Activated naive CD4-positive, alpha-beta T cell treated with anti-CD3 and anti-CD28 coated beads for 36 hours (primary cell): ENCODE results near the gene SCNN1B. TPM values are rescaled to one million over a fixed set of nuclear protein-coding genes. Genes with fewer than 3 reads are reported as not detected.
"Not testable (repeated sequence)": the region's sequence is repeated elsewhere in the genome, so short reads cannot be mapped to it uniquely, and the experiment has no call there.

ENCODE experiments used
- CTCF ChIA-PET: fragments of 350-600 bp; sonication (Branson Sonifier 250); formaldehyde crosslinking; loops from one replicate; lab custom pipeline; 2021; ENCODE audit warnings: antibody characterized with exemption; lab: Charles Lee
- DNase-seq: peaks from one replicate; pipeline ENCODE4 v3.0.0-alpha.2; 2020
- H3K27ac Mint-ChIP-seq: one replicate; pipeline ENCODE4 v1.8.0; 2021; ENCODE audit warnings: mild to moderate bottlenecking, mixed read lengths
- H3K27me3 Mint-ChIP-seq: one replicate; pipeline ENCODE4 v1.8.0; 2021; ENCODE audit warnings: low read depth, mixed read lengths
- H3K36me3 Mint-ChIP-seq: one replicate; pipeline ENCODE4 v1.8.0; 2021; ENCODE audit warnings: low read depth, mixed read lengths
- H3K4me1 Mint-ChIP-seq: one replicate; pipeline ENCODE4 v1.8.0; 2021; ENCODE audit warnings: low read depth, mixed read lengths
- H3K4me3 Mint-ChIP-seq: one replicate; pipeline ENCODE4 v1.8.0; 2021; ENCODE audit warnings: mild to moderate bottlenecking, moderate library complexity, mixed read lengths
- H3K9me3 Mint-ChIP-seq: one replicate; pipeline ENCODE4 v1.8.0; 2021; ENCODE audit warnings: mixed read lengths
- intact Hi-C: fragments of 100-400 bp; cut with micrococcal nuclease; formaldehyde crosslinking; loops from one replicate; pipeline ENCODE4 v1.15.1; 2023
- total RNA-seq, 2 experiments: library from RNA; stranded (reverse); gene quantifications; one replicate each; pipeline ENCODE4 v1.2.3, GENCODE V29; 2021

Gene SCNN1B
- total RNA-seq, 2 experiments from 2014 or later = not detected

DNA sequence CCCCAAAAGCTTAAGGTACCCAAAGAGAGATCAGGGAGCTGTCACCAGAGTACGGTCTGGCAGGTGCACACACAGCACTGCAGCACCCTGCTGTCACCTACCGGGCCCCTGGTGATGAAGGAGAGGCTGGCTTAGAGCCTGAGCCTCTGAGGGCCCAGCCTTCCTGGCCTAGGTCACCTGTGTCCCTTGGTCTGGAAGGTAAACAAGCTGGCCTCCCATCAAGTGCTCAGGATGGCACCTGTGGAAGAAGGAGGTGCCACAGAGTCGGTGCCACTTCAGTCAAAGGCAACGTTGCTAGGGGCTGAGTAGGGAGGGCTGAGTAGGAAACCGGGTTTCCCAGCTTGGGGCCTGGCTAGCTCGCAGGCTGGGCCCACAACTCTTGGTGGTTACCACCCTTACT, 80.2 kb downstream of the SCNN1B start:
- no peak overlapping the region for H3K4me3 Mint-ChIP-seq
- H3K27me3 Mint-ChIP-seq = no peaks in the 10 kb centered on the region
- no peak overlapping the region for H3K27ac Mint-ChIP-seq
- no peak for DNase-seq
- H3K9me3 Mint-ChIP-seq = no peaks in the 10 kb centered on the region
- H3K36me3 Mint-ChIP-seq = no peaks in the 10 kb centered on the region
- H3K4me1 Mint-ChIP-seq = no peaks in the 10 kb centered on the region
- intact Hi-C loops = no loop called here
- CTCF ChIA-PET = interaction anchor here (0.6 to 0.7 kb wide), 3 partner anchors 52 to 300 kb away, joined by 3 to 7 read pairs (median 3); no protein-coding TSS in a partner anchor

DNA sequence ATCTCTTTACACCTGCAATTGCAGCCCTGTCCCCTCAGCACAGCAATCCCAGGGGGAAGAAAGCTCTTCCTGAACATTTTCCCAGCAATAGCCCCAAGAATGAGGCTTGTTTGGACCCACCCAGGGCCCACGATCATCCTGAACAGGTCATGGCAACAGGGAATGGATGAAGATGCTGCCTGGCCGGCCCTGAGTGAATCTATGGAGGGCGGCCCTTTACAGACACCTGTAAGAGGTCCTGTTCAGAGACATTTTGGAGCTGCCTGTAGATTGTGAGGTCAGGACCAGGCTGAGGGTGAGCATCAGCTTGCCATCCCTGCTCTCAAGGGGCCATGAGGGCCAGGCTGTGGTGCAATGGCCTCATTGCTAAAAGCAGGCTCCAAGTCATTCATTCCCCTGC, 81.8 kb downstream of the SCNN1B start:
- no peak for DNase-seq
- CTCF ChIA-PET = no interaction called here
- H3K27me3 Mint-ChIP-seq = no peaks in the 10 kb centered on the region
- no peak overlapping the region for H3K4me3 Mint-ChIP-seq
- peaks cover 2% of the 10 kb centered on the region for H3K36me3 Mint-ChIP-seq
- no peaks in the 10 kb centered on the region for H3K4me1 Mint-ChIP-seq
- no peaks in the 10 kb centered on the region for H3K9me3 Mint-ChIP-seq
- no peak overlapping the region for H3K27ac Mint-ChIP-seq
- intact Hi-C loops = no loop called here

DNA sequence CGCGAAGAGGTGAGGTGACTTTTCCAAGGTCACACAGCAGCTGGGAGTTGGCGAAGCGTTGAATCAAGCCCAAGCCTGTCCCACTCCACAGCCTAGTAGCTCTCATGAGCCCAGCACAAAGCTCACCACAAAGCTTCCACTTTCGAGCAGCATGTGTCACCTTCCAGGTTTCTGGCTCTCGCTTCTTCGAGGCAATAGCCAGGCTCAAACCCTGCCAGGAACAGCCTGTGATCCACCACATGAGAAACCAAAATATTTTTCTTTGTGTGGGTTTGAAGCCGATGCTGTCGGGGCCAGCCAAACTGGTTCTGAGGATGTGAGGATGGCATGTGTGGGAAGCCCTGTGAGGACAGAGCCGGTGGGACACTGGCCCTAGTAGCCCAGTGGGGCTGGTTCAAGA, 82.8 kb downstream of the SCNN1B start:
- CTCF ChIA-PET = no interaction called here
- no peaks in the 10 kb centered on the region for H3K4me1 Mint-ChIP-seq
- no peaks in the 10 kb centered on the region for H3K9me3 Mint-ChIP-seq
- DNase-seq = no peak
- no peak overlapping the region for H3K27ac Mint-ChIP-seq
- no peaks in the 10 kb centered on the region for H3K27me3 Mint-ChIP-seq
- no peak overlapping the region for H3K4me3 Mint-ChIP-seq
- H3K36me3 Mint-ChIP-seq = peaks cover 6% of the 10 kb centered on the region
- intact Hi-C loops = no loop called here

DNA sequence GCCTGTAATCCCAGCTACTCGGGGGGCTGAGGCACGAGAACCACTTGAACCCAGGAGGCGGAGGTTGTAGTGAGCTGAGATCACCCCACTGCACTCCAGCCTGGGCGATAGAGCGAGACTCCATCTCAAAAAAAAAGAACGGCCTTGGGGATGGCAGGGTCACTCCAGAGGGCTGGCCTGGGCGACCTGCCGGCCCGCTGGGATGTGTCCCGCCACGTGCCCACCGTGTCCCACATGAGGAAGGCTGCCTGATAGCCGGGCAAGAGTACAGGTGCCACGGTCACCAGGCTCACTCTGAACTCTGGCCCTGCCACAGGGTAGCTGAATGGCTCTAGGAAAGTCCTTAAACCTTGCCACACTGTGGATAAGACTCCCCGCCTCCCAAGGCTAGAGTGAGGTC, 83.3 kb downstream of the SCNN1B start:
- peaks cover 6% of the 10 kb centered on the region for H3K36me3 Mint-ChIP-seq
- intact Hi-C loops = no loop called here
- no peaks in the 10 kb centered on the region for H3K9me3 Mint-ChIP-seq
- H3K4me1 Mint-ChIP-seq = no peaks in the 10 kb centered on the region
- no peak overlapping the region for H3K4me3 Mint-ChIP-seq
- CTCF ChIA-PET = no interaction called here
- H3K27me3 Mint-ChIP-seq = no peaks in the 10 kb centered on the region
- DNase-seq = no peak
- H3K27ac Mint-ChIP-seq = no peak overlapping the region

DNA sequence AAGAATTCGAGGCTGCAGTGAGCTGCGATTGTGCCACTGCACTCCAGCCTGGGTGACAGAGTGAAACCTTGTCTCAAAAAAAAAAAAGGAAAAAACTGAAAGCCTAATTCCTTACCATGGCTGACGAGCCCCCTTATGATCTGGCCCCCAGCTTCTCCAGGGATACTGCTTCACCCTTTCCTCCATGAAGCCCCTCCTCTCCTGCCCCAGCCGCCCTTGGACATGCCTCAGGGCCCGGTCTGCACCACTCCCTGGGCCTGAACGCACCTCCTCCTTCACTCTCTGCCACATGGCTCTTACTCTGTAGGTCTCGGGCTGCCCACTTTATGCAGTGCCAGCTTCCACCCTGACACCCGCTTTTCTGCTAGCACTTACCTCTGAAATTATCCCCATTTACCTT, 85.6 kb downstream of the SCNN1B start:
- H3K27ac Mint-ChIP-seq = no peak overlapping the region
- H3K36me3 Mint-ChIP-seq = peaks cover 8% of the 10 kb centered on the region
- no peaks in the 10 kb centered on the region for H3K9me3 Mint-ChIP-seq
- intact Hi-C loops = no loop called here
- H3K27me3 Mint-ChIP-seq = no peaks in the 10 kb centered on the region
- DNase-seq = no peak
- no peaks in the 10 kb centered on the region for H3K4me1 Mint-ChIP-seq
- H3K4me3 Mint-ChIP-seq = no peak overlapping the region
- CTCF ChIA-PET = no interaction called here

DNA sequence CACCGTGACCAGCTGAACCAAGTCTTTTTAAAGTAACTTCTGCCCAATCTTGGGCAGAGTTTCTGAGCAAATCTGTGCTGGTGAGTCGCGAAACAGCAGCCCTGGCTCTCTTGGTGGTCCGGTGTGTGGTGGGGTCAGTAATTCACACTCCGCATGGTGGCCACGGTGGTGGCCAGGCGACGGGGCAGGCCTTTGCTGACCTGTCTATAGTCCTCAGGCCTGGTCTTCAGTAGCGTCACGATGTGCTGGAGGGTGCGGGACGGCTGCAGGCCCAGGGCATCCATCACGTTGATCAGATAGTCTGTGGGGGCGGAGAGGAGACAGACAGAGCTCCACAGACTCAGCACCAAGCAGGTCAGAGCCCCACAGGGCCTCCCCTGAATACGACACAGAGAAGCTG, 86.7 kb downstream of the SCNN1B start:
- Mint-ChIP-seq H3K4me1 (no peaks in the 10 kb centered on the region), H3K27ac (no peak overlapping the region), H3K36me3 (peaks cover 8% of the 10 kb centered on the region), H3K9me3 (no peaks in the 10 kb centered on the region), H3K4me3 (no peak overlapping the region), H3K27me3 (no peaks in the 10 kb centered on the region)
- no peak for DNase-seq
- CTCF ChIA-PET = no interaction called here
- intact Hi-C loops = no loop called here

DNA sequence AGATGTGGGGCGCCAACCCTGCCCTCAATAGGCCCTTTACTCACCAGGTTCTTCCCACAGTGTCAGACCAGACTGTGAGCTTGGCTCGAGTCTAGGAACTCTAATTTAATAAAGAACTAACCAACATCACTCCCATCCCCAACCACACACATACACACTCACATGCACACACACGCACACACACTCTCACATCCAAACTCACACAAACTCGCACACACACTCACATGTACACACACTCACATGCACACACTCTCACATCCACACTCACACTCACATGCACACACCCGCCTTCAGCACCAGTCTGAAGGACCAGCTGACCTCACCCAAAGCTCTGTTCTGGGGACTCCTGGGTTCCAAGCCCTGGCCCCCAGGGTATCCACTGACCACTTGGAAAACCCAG, 87.1 kb downstream of the SCNN1B start:
- no peak for DNase-seq
- Mint-ChIP-seq H3K27me3 (no peaks in the 10 kb centered on the region), H3K27ac (no peak overlapping the region), H3K36me3 (peaks cover 8% of the 10 kb centered on the region), H3K4me3 (no peak overlapping the region), H3K4me1 (no peaks in the 10 kb centered on the region), H3K9me3 (no peaks in the 10 kb centered on the region)
- intact Hi-C loops = no loop called here
- CTCF ChIA-PET = no interaction called here

DNA sequence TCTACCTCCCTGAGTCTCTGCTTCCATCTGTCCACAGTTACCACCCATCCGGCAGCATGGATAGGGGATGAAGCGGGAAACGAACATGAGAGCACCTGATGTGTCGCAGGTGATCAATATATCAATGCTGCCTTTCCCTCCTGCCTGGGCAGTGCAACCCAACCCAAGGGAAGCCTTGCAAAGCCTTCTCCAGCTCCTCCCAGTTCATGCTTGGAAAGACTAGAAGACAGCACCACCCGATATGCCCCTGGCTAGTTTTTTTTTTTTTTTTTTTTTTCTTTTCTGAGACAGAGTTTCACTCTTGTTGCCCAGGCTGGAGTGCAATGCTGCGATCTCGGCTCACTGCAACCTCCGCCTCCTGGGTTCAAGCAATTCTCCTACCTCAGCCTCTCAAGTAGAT, 87.8 kb downstream of the SCNN1B start:
- H3K27me3 Mint-ChIP-seq, H3K9me3 Mint-ChIP-seq, intact Hi-C loops, H3K4me3 Mint-ChIP-seq, DNase-seq, H3K36me3 Mint-ChIP-seq, H3K27ac Mint-ChIP-seq, H3K4me1 Mint-ChIP-seq: not testable (repeated sequence)
- CTCF ChIA-PET = interaction anchor here (0.6 kb wide), 1 partner anchor 273 kb away, joined by 4 read pairs; no protein-coding TSS in a partner anchor

DNA sequence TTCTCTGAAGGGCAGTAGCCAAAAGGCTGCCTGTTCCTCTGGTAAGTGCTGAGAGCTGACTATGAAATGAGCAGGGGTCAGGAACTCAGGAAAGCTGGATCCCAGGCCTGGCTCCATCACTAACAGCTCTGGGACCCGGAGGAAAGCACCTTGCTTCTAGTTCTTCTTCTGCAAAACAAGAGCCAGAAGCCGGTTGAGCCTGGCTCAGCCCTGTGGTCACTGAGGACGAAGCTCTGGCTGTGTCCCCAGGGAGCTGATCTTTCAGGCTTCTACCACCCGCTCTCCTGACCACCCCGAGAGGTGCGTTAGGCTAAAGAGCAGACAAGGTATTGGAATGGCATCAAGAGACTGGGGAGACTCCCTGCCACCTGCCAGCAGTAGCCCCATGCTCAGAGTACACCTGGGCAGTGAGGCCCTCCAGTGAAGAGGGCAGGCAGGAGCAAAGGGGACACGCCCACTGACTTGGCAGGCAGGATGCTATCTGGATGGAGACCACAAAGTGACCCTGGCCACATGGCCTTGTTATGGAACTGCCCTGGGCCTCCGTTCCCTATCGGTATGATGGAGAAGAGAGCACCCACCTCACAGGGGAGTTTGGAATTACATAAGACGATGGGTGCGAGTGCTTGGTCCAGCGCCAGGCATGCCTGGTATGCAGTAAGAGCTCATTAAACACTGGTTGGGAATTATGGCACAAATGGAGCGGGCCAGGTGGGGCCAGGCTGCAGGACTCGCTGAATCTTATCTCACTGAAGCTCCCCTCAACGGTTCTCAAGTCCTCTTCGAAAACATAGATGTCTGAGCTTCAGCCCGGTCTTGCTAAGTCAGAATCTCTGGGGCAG, 89.5 kb downstream of the SCNN1B start:
- Mint-ChIP-seq H3K27ac (no peak overlapping the region), H3K27me3 (no peaks in the 10 kb centered on the region), H3K4me1 (no peaks in the 10 kb centered on the region), H3K9me3 (no peaks in the 10 kb centered on the region), H3K36me3 (peaks cover 8% of the 10 kb centered on the region), H3K4me3 (no peak overlapping the region)
- intact Hi-C loops = no loop called here
- CTCF ChIA-PET = interaction anchor here (1.2 to 1.3 kb wide), 2 partner anchors 43 to 44 kb away, joined by 4 read pairs; no protein-coding TSS in a partner anchor
- DNase-seq = no peak

DNA sequence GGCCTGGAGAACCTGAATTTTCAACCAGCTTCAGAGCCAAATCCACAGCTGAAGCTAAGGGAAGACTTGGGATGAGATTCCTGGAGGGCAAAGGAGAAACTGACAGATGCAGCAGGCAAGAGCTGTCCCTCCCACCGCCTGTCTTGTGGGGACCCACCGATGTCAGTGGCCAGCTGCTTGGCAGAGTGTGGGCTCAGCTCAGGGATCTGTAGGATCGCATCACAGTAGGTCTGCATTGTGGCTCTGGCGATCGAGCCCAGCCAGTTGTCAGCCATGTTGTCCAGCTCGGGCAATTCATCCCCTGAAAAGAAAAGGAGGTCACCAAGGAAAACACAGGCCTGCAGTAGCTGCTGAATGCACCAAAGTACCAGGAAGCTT, 90.1 kb downstream of the SCNN1B start:
- H3K4me3 Mint-ChIP-seq = no peak overlapping the region
- H3K36me3 Mint-ChIP-seq = peaks cover 8% of the 10 kb centered on the region
- intact Hi-C loops = no loop called here
- no peaks in the 10 kb centered on the region for H3K9me3 Mint-ChIP-seq
- no peak for DNase-seq
- no peaks in the 10 kb centered on the region for H3K27me3 Mint-ChIP-seq
- H3K27ac Mint-ChIP-seq = no peak overlapping the region
- H3K4me1 Mint-ChIP-seq = no peaks in the 10 kb centered on the region
- CTCF ChIA-PET = no interaction called here

DNA sequence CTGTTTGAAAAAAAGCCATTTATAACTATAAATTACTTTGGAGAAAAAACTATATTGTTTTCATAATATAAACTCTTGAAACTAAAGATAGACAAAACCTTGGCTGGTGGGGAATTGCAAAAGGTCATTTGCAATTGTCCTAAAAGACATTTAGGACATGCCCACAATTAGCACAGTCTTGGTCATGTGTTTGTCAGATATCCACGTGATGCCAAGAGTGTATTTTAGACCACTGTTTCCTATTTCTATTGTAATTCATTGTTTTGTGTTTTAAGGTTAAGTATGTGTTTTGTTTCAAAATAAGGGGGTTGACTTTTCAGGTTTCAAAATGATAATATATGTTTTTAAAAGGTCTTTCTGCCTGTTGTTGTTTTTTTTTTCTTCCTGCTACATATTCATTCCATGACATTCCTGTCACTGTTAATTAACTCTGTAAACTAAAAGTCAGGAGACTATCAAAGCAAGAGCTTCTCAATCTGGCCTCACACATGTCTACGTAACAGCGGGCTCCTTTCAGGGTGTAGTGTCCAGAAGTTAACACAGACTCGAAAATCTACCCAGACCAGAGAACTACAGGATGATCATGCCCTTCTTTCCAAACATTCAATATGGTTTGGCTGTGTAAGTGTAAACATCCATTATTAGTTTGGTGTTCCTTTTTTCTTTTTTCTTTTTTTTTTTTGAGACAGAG, 92.2 kb downstream of the SCNN1B start:
- H3K4me3 Mint-ChIP-seq = no peak overlapping the region
- H3K36me3 Mint-ChIP-seq = peaks cover 3% of the 10 kb centered on the region
- no peaks in the 10 kb centered on the region for H3K4me1 Mint-ChIP-seq
- intact Hi-C loops = no loop called here
- DNase-seq = no peak
- CTCF ChIA-PET = no interaction called here
- H3K27me3 Mint-ChIP-seq = no peaks in the 10 kb centered on the region
- no peak overlapping the region for H3K27ac Mint-ChIP-seq
- no peaks in the 10 kb centered on the region for H3K9me3 Mint-ChIP-seq

DNA sequence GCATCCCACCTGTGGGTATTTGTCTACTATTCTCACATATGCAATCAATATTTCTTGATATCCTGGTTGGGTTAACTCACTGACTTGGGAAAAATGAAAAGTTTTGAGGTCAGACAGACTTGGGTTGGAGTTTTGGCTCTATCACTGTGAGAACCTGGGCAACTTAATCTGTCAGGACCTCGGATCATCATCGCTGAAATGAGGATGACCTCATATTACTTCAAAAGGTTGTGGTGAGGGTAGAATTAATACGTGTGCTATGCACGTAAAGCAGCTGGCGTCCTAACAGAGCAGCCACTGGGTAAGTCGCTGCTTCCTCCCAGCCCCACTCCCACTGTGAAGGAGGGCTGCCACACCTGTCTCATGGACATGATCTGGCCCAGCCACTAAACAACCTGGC, 93.6 kb downstream of the SCNN1B start:
- Mint-ChIP-seq H3K36me3 (peaks cover 14% of the 10 kb centered on the region), H3K4me1 (no peaks in the 10 kb centered on the region), H3K9me3 (no peaks in the 10 kb centered on the region), H3K27ac (no peak overlapping the region), H3K27me3 (no peaks in the 10 kb centered on the region), H3K4me3 (no peak overlapping the region)
- DNase-seq = no peak
- intact Hi-C loops = no loop called here
- CTCF ChIA-PET = interaction anchor here (0.5 kb wide), 1 partner anchor 36 kb away, joined by 3 read pairs; no protein-coding TSS in a partner anchor

DNA sequence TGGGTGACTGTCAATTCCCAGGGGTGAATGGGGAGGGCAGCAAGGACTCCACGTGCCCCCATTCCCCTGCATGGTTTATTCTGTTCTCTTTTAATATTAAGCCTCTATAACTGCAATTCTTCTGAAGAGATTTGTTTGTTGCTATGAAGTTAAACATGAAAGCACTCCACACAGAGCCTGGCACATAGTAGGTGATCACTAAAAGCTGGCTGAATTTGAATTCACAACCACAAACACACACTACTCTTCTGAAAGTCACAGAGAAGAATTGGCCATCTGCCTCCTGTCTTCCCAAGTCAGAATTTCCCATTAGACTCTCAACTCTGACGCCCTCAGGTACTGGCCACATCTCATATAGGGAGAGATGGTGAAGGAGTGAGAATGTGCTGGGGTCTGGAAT, 95.4 kb downstream of the SCNN1B start:
- no peak overlapping the region for H3K27ac Mint-ChIP-seq
- no peak overlapping the region for H3K4me3 Mint-ChIP-seq
- CTCF ChIA-PET = interaction anchor here (0.6 kb wide), 3 partner anchors 15 to 334 kb away, joined by 3 read pairs; no protein-coding TSS in a partner anchor
- no peaks in the 10 kb centered on the region for H3K4me1 Mint-ChIP-seq
- intact Hi-C loops = no loop called here
- DNase-seq = no peak
- H3K27me3 Mint-ChIP-seq = no peaks in the 10 kb centered on the region
- no peaks in the 10 kb centered on the region for H3K9me3 Mint-ChIP-seq
- peaks cover 14% of the 10 kb centered on the region for H3K36me3 Mint-ChIP-seq
